Hepatic stellate cell (primary cell): ENCODE data around the gene PTH1R.

ENCODE experiments used
- DNase-seq: peaks from one replicate; pipeline ENCODE4 v3.0.0; 2011; ENCODE audit warnings: low spot score

PTH1R gene

GRCh38 chr3:46864061-46864881 is 13.2 kb upstream of the PTH1R start:
- no peak for DNase-seq

- DNase-seq: no peak
These were observed 12.5 kb upstream of the PTH1R start for GRCh38 chr3:46865031-46865507.

- no peak for DNase-seq
These were observed 12.0 kb upstream of the PTH1R start for GRCh38 chr3:46865546-46865945.

GRCh38 chr3:46866032-46866595 is 11.4 kb upstream of the PTH1R start:
- DNase-seq: no peak

- peak; percentile 82 for DNase-seq
These were observed 10.6 kb upstream of the PTH1R start for GRCh38 chr3:46866720-46867549.

- no peak for DNase-seq
These were observed 10.0 kb upstream of the PTH1R start for GRCh38 chr3:46867550-46867898.

- DNase-seq: no peak
These were observed 9.2 kb upstream of the PTH1R start for GRCh38 chr3:46868287-46868686.

- DNase-seq: no peak
These were observed 8.6 kb upstream of the PTH1R start for GRCh38 chr3:46868948-46869347.

GRCh38 chr3:46869440-46869839 is 8.1 kb upstream of the PTH1R start:
- no peak for DNase-seq

GRCh38 chr3:46870651-46871050 is 6.9 kb upstream of the PTH1R start:
- DNase-seq: no peak

- DNase-seq: peak; percentile 66
These were observed 6.3 kb upstream of the PTH1R start for GRCh38 chr3:46871222-46871621.

GRCh38 chr3:46873521-46873920 is 4.0 kb upstream of the PTH1R start:
- no peak for DNase-seq

- no peak for DNase-seq
These were observed 3.1 kb upstream of the PTH1R start for GRCh38 chr3:46874430-46874829.

- no peak for DNase-seq
These were observed 2.0 kb upstream of the PTH1R start for GRCh38 chr3:46875560-46875959.

- no peak for DNase-seq
These were observed 914 bp upstream of the PTH1R start for GRCh38 chr3:46876313-46877300.

GRCh38 chr3:46878781-46879436 is 1.4 kb downstream of the PTH1R start:
- DNase-seq: peak; percentile 70

GRCh38 chr3:46880884-46881595 is 3.5 kb downstream of the PTH1R start:
- DNase-seq: no peak

- no peak for DNase-seq
These were observed 4.3 kb downstream of the PTH1R start for GRCh38 chr3:46881596-46882376.

- no peak for DNase-seq
These were observed 5.0 kb downstream of the PTH1R start for GRCh38 chr3:46882377-46883053.
